HepG2 (cell line): ENCODE results near the gene PRKAR2B.

ENCODE experiments used
- BHLHE40 ChIP-seq: IDR thresholded peaks from 2 replicates; pipeline ENCODE4 v1.6.1; 2011; ENCODE audit warnings: low read length, improper control_type of control experiment
- CBFB ChIP-seq: sonication (generic); formaldehyde crosslinking; IDR thresholded peaks from 2 replicates; pipeline ENCODE4 v1.4.0; 2020; ENCODE audit warnings: missing genetic modification reagents
- FOXM1 ChIP-seq: sonication (generic); formaldehyde crosslinking; IDR thresholded peaks from 2 replicates; pipeline ENCODE4 v1.5.0; 2020; ENCODE audit warnings: missing genetic modification reagents
- JDP2 ChIP-seq: sonication (generic); formaldehyde crosslinking; IDR thresholded peaks from 2 replicates; pipeline ENCODE4 v1.8.1; 2022; ENCODE audit warnings: missing genetic modification reagents, borderline replicate concordance
- JUNB ChIP-seq: sonication (generic); formaldehyde crosslinking; IDR thresholded peaks from 2 replicates; pipeline ENCODE4 v1.8.0; 2022; ENCODE audit warnings: missing genetic modification reagents, mild to moderate bottlenecking, borderline replicate concordance
- KDM5B ChIP-seq: sonication (generic); formaldehyde crosslinking; IDR thresholded peaks from 2 replicates; pipeline ENCODE4 v1.4.0; 2020; ENCODE audit warnings: missing genetic modification reagents, mild to moderate bottlenecking, borderline replicate concordance
- MZF1 ChIP-seq: sonication (generic); formaldehyde crosslinking; IDR thresholded peaks from 2 replicates; pipeline ENCODE4 v1.8.1; 2023; ENCODE audit warnings: mild to moderate bottlenecking, missing genetic modification reagents, borderline replicate concordance
- POLR2A ChIP-seq, 2 experiments: IDR thresholded peaks; 2 replicates each; pipeline ENCODE4 v1.6.1; 2011; ENCODE audit warnings: low read depth in 2 of 2, low read length in 2 of 2, mild to moderate bottlenecking in 1 of 2, moderate library complexity in 1 of 2; ENCODE audit not compliant: insufficient read depth in 1 of 2
- RAD21 ChIP-seq: fragments of 450-650 bp; formaldehyde crosslinking; IDR thresholded peaks from 2 replicates; pipeline ENCODE4 v1.5.0; 2020; ENCODE audit warnings: mild to moderate bottlenecking
- TAF1 ChIP-seq: sonication (generic); formaldehyde crosslinking; IDR thresholded peaks from 2 replicates; pipeline ENCODE4 v1.4.0; 2020; ENCODE audit warnings: missing genetic modification reagents
- ZFP36 ChIP-seq: fragments of 150-350 bp; IDR thresholded peaks from 2 replicates; pipeline ENCODE4 v1.6.1; 2018; ENCODE audit warnings: borderline replicate concordance, low read length, low read depth; ENCODE audit not compliant: partially characterized antibody
- ZNF335 ChIP-seq: sonication (generic); formaldehyde crosslinking; IDR thresholded peaks from 2 replicates; pipeline ENCODE4 v1.4.0; 2020; ENCODE audit warnings: missing genetic modification reagents
- TF ChIP-seq, protein P1 (sequence below): sonication (generic); formaldehyde crosslinking; IDR thresholded peaks from 2 replicates; pipeline ENCODE4 v1.4.0; 2020; ENCODE audit warnings: missing genetic modification reagents
- TF ChIP-seq, protein P2 (sequence below): sonication (generic); formaldehyde crosslinking; IDR thresholded peaks from 2 replicates; pipeline ENCODE4 v1.4.0; 2020; ENCODE audit warnings: missing genetic modification reagents

DNA sequence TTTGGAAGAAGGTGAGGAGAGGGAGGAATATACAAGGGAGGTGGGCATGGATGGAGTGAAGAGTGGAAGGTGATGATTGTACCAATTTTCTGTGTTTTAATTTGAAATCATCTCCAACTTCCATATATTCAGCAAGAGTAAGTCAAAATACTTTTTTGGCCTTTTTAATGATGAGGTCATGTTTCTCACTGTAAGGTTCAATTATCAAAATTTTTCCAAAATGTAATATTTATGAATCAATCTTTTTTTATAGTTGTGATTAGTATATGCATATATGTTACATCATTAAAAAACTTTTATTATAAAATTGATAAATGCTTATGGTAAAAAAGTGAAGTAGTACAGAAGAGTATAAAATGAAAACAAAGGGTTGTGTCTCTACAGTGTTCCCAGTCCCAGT lies 40.7 kb downstream of the PRKAR2B start:
- no peak for TF ChIP-seq BHLHE40
- no peak for TF ChIP-seq CBFB (CRISPR knock-in tag)
- no peak for TF ChIP-seq MZF1 (CRISPR knock-in tag)
- no peak for TF ChIP-seq ZNF335 (CRISPR knock-in tag)
- no peak for TF ChIP-seq JDP2
- TF ChIP-seq, protein P1, sequence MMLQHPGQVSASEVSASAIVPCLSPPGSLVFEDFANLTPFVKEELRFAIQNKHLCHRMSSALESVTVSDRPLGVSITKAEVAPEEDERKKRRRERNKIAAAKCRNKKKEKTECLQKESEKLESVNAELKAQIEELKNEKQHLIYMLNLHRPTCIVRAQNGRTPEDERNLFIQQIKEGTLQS (CRISPR knock-in tag): no peak
- no peak for TF ChIP-seq FOXM1 (CRISPR knock-in tag)
- TF ChIP-seq RAD21 (CRISPR knock-in tag): no peak
- no peak for TF ChIP-seq POLR2A (IDR thresholded peaks at IDR 0.05; ENCODE audit: insufficient read depth in 1 of 2, low read depth in 2 of 2, low read length in 2 of 2)
- no peak for TF ChIP-seq JUNB (CRISPR knock-in tag)
- TF ChIP-seq ZFP36: no peak
- no peak for TF ChIP-seq TAF1
- no peak for TF ChIP-seq KDM5B (CRISPR knock-in tag)
- TF ChIP-seq, protein P2, sequence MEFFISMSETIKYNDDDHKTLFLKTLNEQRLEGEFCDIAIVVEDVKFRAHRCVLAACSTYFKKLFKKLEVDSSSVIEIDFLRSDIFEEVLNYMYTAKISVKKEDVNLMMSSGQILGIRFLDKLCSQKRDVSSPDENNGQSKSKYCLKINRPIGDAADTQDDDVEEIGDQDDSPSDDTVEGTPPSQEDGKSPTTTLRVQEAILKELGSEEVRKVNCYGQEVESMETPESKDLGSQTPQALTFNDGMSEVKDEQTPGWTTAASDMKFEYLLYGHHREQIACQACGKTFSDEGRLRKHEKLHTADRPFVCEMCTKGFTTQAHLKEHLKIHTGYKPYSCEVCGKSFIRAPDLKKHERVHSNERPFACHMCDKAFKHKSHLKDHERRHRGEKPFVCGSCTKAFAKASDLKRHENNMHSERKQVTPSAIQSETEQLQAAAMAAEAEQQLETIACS (CRISPR knock-in tag): no peak
